ENCODE results near the gene SERPINA12.

DNA sequence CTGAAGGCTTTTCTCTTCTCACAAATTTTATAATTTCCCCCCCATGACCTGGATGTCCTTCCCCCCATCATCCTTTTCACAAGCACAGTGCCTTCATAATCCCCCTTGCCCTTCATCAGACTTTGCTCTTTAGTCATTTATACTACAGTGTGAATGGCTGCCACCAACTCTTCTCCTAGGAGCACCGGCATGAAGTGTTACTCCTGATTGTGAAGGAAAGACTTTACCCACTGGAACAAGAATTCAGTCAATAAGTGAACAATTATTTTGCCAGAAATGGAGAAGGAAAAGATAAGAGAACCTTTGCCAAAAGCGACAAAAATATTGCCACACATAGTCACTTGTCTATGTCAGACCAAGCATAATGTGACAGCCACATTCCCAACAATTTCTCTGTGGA, 38.2 kb downstream of the SERPINA12 start:
- TF ChIP-seq, protein P1, sequence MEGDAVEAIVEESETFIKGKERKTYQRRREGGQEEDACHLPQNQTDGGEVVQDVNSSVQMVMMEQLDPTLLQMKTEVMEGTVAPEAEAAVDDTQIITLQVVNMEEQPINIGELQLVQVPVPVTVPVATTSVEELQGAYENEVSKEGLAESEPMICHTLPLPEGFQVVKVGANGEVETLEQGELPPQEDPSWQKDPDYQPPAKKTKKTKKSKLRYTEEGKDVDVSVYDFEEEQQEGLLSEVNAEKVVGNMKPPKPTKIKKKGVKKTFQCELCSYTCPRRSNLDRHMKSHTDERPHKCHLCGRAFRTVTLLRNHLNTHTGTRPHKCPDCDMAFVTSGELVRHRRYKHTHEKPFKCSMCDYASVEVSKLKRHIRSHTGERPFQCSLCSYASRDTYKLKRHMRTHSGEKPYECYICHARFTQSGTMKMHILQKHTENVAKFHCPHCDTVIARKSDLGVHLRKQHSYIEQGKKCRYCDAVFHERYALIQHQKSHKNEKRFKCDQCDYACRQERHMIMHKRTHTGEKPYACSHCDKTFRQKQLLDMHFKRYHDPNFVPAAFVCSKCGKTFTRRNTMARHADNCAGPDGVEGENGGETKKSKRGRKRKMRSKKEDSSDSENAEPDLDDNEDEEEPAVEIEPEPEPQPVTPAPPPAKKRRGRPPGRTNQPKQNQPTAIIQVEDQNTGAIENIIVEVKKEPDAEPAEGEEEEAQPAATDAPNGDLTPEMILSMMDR (IDR thresholded peaks at IDR 0.05) = no peak
- TF ChIP-seq POLR2A (IDR thresholded peaks at IDR 0.05) = no peak

Data from right lobe of liver (tissue), 4 donors.